Measurements from ENCODE around the gene PSTPIP1.

DNA sequence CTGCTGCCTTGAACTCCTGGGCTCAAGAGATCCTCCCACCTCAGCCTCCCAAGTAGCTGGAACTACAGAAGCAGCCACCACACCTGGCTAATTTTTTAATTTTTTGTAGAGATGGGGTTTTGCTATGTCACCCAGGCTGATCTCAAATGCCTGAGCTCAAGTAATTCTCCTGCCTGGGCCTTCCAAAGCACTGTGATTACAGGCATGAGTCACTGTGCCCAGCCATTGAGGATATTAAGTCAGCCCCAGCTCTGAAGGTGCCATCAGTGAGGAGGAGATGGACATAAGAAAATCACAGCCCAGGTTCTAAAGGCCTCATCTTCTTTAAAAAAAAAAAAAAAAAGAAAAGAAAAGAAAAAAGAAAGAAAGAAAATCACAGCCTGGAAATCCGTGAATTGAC lies 26.6 kb upstream of the PSTPIP1 start:
- TF ChIP-seq CTCF (optimal IDR thresholded peaks at IDR 0.05 in 1 of 3, IDR thresholded peaks at IDR 0.05 in 1 of 3, conservative IDR thresholded peaks at IDR 0.05 in 1 of 3; ENCODE audit: extremely low read depth in 1 of 3, insufficient read depth in 2 of 3, low read length in 3 of 3) (no peak), EZH2 (IDR thresholded peaks at IDR 0.05; ENCODE audit: low read length) (no peak)
